HK-2 (cell line): ENCODE results near the gene KLHL3.

Experiments
- DNase-seq: peaks from one replicate; pipeline ENCODE4 v3.0.0-alpha.2; 2018; ENCODE audit not compliant: unreplicated experiment

Gene KLHL3

DNA sequence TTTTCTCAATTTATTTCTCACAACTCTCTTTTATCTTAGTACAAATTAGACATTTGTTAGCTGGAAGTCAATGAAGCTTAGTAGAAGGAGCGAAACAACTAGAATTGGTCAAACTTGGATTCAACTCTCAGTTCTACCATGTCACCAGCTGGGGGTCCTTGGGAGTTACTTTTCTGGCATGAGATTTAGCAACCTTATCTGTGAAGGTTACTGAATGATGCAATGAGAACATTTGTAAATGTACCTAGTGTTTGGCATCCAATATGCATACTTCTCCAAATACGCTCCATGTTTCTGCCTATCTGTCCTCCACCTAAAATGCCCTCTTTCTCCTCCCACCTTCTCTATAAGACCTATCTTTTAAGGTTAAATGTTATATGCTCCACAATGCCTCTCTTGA lies 12.0 kb upstream of the KLHL3 start:
- DNase-seq, result no peak

DNA sequence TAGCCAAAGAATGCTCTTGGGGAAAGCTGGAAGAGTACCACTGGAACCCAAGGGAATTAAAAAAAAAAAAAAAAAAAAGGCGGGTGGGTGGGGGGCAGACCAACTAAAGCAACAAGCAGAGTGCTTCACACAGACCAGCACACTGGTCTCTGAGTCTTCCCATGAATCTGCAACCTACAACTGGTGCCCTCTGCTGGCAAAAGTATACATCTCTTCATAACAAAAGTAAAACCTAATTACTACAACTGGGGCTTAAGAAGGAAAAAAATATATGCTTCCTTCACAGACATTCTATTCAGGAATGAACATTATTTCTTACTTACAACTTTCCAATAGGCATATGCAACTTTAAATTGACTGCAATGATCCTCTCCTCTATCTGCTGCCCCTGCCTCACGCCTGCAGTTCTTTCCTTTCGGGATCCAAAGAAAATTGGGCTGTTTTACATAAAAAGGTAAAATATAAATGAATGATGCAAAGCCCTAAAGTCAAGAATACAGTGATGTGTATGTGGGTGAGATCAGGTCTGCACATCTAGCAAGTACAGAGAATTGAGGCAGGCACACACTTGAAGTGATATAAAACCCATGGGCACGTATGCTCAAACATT lies 7.2 kb upstream of the KLHL3 start:
- DNase-seq, result peak; percentile 13

DNA sequence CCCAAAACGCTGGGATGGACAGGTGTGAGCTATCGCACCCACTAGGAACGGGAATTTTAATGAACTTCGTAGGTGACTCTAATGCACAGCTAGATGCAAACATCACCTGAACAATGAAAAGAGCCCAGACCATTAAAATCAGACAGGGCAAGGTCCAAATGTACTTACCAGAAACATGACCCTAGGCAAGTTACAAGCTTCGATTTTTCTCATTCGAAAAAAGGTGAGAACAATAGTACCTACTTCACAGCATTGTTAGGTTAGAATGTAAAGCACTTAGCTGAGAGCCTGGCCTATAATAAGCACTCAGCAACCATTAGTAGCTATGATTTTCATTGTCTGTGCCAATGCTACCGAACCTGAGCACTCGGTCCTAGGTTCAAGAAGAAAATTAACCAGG lies 5.8 kb upstream of the KLHL3 start:
- DNase-seq, result no peak

GRCh38 chr5:137739737-137740136 lies 3.8 kb upstream of the KLHL3 start:
- DNase-seq, result no peak

- DNase-seq, result no peak
Measured at GRCh38 chr5:137738947-137739346, 3.1 kb upstream of the KLHL3 start.

- no peak for DNase-seq
Measured at GRCh38 chr5:137737349-137738131, 1.7 kb upstream of the KLHL3 start.

DNA sequence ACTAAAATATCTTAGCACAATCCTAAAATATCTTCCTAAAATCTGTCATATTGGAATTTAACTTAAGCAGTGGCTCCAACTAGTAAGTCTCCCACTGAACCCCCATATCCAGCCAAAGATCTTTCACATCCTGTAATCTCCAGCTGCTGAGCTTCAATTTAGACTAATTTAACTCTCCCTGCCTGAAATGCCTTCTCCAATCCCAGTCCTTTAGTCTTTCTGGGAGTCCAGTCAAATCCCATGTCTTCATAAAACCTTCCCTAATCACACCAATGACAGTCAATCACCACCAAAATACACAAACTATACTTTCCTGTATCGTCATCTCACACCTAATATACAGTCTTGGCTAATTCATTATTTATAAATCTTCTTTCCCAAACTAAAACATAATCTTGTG lies 607 bp upstream of the KLHL3 start:
- no peak for DNase-seq

DNA sequence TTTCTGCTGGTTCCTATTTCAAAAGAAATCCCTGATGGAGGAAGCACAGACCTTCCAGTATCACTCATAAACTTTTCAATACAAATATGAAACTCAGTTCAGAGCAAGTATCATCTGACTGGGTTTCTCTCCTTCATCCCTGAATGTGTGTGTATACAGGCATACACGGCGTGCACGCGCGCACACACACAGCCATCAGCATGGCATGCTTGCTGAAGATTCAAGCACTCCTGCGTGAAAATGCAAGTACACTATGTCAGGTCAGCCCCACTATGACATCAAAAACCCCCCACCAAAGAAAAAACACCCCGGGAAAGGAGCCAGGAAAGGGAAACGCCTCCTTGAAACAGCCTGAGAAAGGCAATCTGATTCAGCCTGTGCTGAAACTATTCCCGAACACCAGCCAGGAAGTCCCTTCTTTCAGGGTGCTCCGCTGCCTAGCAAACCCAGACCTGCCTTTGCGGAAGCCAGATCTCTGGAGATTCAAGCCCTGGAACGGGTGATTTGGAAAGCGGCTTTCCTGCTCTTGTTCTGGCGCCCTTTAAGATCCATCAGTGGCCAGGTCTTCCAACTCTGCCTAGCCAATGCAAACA lies 831 bp downstream of the KLHL3 start:
- no peak for DNase-seq

GRCh38 chr5:137734331-137734730 lies 1.6 kb downstream of the KLHL3 start:
- DNase-seq, result no peak

- no peak for DNase-seq
Measured at GRCh38 chr5:137733922-137734321, 2.0 kb downstream of the KLHL3 start.

DNA sequence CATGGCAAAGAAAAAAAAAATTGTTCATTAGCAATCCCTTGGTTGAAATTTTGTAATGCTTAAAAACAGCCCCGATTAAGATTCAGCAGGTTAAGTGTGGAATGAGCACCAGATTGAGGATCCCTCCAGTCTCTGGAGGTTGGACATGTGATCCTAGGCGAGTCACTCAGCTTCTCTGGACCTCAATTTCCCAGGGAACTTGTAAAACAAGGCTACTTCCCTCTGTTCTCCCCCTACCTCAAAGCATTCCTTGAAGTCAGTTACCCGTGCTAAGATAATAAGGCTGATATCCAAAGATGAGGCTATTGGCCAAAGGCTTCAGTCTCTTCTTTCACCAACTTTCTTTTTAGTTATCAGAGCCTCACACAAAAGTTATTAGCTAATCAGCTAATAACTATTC lies 2.9 kb downstream of the KLHL3 start:
- DNase-seq, result no peak

- DNase-seq, result no peak
Measured at GRCh38 chr5:137731176-137731575, 4.7 kb downstream of the KLHL3 start.

DNA sequence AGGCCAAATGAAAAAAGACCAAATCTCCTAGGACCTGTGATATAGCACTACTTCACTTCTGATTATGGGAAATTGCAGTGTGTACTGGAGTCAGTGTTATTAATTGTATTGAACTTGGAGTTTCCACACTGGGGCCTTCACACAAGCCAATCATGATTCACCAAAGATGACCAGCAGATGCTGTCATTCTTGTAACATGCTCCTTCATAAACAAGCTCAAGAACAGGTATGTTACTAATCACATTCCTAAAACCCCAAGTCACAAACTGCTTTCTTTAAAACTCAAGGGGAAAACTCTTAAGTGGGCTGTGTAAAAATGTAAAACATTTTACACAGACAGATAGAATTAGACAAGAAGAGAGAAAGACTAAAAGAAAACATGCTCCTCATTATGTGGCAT lies 5.6 kb downstream of the KLHL3 start:
- DNase-seq, result no peak

DNA sequence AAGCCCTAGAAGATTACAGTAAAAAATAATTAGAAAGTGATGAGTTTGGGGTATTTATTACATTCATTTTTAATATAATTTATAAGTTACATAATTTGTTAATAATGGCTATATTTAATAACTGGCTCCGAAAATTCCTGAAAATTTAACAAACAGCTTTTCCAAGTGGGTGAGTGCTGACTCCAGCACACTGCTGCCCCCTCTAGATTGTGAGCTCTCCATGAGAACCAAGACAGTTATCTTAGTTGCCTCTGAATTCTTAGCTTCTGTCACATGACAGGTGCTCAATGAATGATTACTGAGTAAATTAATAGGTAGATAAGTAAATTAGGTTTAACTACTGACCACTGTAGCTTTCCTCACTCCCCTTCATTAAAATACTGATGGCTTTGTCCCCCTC lies 7.8 kb downstream of the KLHL3 start:
- no peak for DNase-seq

DNA sequence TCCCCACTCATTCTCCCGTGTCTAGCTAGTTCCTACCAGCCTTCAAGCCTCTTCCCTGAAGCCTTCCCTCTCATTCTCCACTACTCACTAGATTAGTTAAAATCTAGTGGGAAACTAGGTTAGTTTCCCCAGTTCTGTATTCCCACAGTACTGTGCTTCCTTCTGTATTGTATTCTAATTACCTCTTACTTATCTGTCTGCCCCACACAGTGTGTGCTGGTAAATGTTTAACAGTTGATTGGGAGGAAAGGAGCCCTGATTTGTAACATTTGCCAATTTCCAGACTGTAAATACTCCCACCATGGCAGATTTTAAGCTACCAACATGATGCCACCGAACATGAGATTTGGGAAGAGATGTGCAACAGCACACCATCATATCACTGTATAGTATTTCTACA lies 8.3 kb downstream of the KLHL3 start:
- no peak for DNase-seq

DNA sequence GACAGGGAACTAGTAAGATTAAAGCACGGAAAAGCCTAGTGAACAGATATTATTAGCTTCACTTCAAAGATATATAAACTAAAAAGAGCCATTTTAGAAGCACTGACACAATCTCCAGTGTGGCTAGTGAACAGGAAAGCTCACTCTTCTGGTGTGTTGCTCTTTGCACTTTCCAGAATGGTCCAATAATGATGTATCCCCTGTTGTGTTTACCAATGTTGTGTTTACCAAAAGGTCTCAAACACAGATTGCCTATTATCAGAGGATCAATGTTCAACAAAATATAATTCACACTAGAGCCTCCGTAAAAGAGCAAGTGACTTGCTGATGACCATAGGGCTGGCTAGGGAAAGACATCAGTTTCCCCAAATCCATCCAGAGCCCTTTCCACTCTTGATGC lies 11.6 kb downstream of the KLHL3 start:
- no peak for DNase-seq

DNA sequence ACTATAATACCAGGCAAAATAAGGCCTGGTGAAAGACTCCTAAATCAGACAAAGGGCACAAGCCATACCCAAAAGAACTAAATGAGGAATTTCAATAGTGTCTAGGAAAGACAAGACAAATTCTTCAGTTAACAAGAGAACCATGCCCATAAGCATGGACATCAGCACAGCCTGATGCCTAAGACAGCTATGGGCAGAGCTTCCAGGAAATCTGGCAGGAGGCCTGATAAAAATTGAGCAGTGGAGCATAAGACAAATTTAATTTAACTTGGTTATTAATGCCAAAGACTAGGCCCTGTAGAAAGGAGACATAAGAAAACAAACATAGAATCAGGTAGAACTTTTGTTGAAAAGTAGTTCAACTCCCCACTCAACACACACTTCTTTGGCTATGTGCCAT lies 17.3 kb downstream of the KLHL3 start:
- DNase-seq, result no peak

GRCh38 chr5:137716337-137716736 lies 19.6 kb downstream of the KLHL3 start:
- no peak for DNase-seq

DNA sequence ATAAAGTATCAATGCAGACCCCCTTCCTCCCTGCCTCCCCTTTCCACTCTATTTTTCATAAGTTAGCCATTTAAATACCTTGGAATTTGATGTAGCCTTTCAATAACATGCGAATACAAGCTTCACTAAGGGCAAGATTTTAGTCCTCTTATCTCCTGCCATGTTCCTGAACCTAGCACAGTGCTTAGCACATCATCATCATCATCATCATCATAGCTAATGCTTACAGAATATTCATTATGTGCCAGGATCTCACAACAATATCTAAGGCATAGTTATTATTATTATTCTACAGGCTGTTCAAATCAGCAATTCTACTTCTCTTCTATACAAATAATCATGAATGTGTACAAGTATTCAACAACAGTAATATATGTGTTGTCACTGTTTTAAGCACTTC lies 20.4 kb downstream of the KLHL3 start:
- no peak for DNase-seq

- no peak for DNase-seq
Measured at GRCh38 chr5:137714946-137715345, 20.9 kb downstream of the KLHL3 start.

- no peak for DNase-seq
Measured at GRCh38 chr5:137714494-137714893, 21.4 kb downstream of the KLHL3 start.

DNA sequence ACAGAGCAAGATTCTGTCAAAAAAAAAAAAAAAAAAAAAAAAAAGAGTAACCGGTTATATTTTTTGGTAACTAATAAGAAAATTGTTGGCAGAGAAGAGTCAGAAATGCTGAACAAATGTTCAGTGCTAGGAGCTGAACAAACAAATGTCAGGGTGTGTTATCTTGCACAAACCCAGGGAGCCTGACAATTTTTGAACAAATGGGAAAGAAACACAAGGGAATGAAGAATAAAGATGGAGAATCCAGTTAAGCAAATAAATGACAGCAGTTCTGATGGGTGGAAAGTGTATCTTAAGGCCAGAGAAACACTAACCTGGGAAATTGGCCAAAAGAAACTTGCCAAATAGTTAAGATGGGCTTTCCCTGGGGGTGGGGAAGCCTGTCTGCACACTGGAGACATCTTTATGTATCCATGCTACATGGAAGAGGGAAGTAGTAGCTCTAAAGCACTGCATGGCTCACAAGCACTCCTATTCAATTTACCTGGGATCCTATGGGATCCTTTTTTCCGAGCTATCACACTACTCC lies 23.7 kb downstream of the KLHL3 start:
- DNase-seq, result no peak

GRCh38 chr5:137710086-137710485 lies 25.8 kb downstream of the KLHL3 start:
- DNase-seq, result no peak
